HEK293T (cell line): ENCODE data around the gene KRT83.

ENCODE experiments used
- CTCF ChIA-PET: fragments of 350-600 bp; formaldehyde crosslinking; extraction: SDS; loops from one replicate; lab custom pipeline; 2021; ENCODE audit warnings: antibody characterized with exemption, inconsistent platforms; lab: Yijun Ruan, JAX
- POLR2A ChIA-PET: fragments of 350-600 bp; formaldehyde crosslinking; extraction: SDS; loops from one replicate; lab custom pipeline; 2020; ENCODE audit warnings: antibody characterized with exemption, inconsistent platforms; lab: Yijun Ruan, JAX
- DNase-seq: peaks from one replicate; pipeline ENCODE4 v3.0.0; 2012; ENCODE audit warnings: mixed read lengths; ENCODE audit errors: extremely low spot score
- ARNT ChIP-seq: fragments of 450-650 bp; IDR thresholded peaks from 2 replicates; pipeline ENCODE4 v1.6.1; 2017; ENCODE audit warnings: mild to moderate bottlenecking
- BHLHE40 ChIP-seq: fragments of 450-650 bp; IDR thresholded peaks from 2 replicates; pipeline ENCODE4 v1.6.1; 2016; ENCODE audit warnings: mild to moderate bottlenecking, moderate library complexity, borderline replicate concordance
- CTBP1 ChIP-seq: fragments of 450-650 bp; IDR thresholded peaks from 2 replicates; pipeline ENCODE4 v1.6.1; 2016; ENCODE audit warnings: borderline replicate concordance
- ELF4 ChIP-seq: fragments of 450-650 bp; IDR thresholded peaks from 2 replicates; pipeline ENCODE4 v1.6.1; 2017; ENCODE audit warnings: antibody characterized with exemption
- FOXA1 ChIP-seq: fragments of 450-650 bp; IDR thresholded peaks from 2 replicates; pipeline ENCODE4 v1.6.1; 2016; ENCODE audit warnings: mild to moderate bottlenecking
- FOXK2 ChIP-seq: fragments of 450-650 bp; IDR thresholded peaks from 2 replicates; pipeline ENCODE4 v1.6.1; 2016; ENCODE audit warnings: mild to moderate bottlenecking
- FOXM1 ChIP-seq: fragments of 450-650 bp; IDR thresholded peaks from 2 replicates; pipeline ENCODE4 v1.6.1; 2017; ENCODE audit warnings: mild to moderate bottlenecking, borderline replicate concordance
- HDGF ChIP-seq: fragments of 450-650 bp; IDR thresholded peaks from 2 replicates; pipeline ENCODE4 v1.6.1; 2017; ENCODE audit warnings: antibody characterized with exemption, borderline replicate concordance
- L3MBTL2 ChIP-seq: fragments of 450-650 bp; conservative IDR thresholded peaks from 2 replicates; pipeline ENCODE4 v1.6.1; 2016; ENCODE audit warnings: mild to moderate bottlenecking
- LEF1 ChIP-seq: fragments of 450-650 bp; IDR thresholded peaks from 2 replicates; pipeline ENCODE4 v1.6.1; 2017; ENCODE audit warnings: mild to moderate bottlenecking, borderline replicate concordance
- NFRKB ChIP-seq: fragments of 450-650 bp; IDR thresholded peaks from 2 replicates; pipeline ENCODE4 v1.6.1; 2016; ENCODE audit warnings: mild to moderate bottlenecking, moderate library complexity
- PKNOX1 ChIP-seq: fragments of 450-650 bp; IDR thresholded peaks from 2 replicates; pipeline ENCODE4 v1.6.1; 2016
- SP1 ChIP-seq: fragments of 450-650 bp; IDR thresholded peaks from 2 replicates; pipeline ENCODE4 v1.6.1; 2017
- SUZ12 ChIP-seq: fragments of 450-650 bp; IDR thresholded peaks from 2 replicates; pipeline ENCODE4 v1.6.1; 2016; ENCODE audit warnings: mild to moderate bottlenecking
- TARDBP ChIP-seq: fragments of 450-650 bp; IDR thresholded peaks from 2 replicates; pipeline ENCODE4 v1.6.1; 2016
- ZNF384 ChIP-seq: fragments of 450-650 bp; IDR thresholded peaks from 2 replicates; pipeline ENCODE4 v1.6.1; 2016

The KRT83 gene

GRCh38 chr12:52355176-52355575 is 34.0 kb upstream of the KRT83 start:
- CTCF ChIA-PET = no interaction called here
- TF ChIP-seq FOXA1 = no peak
- TF ChIP-seq ZNF384 = no peak
- TF ChIP-seq CTBP1 = no peak
- TF ChIP-seq LEF1 = no peak
- TF ChIP-seq HDGF = no peak
- TF ChIP-seq PKNOX1 = no peak
- TF ChIP-seq SUZ12 = no peak
- no peak for TF ChIP-seq TARDBP
- TF ChIP-seq ARNT = no peak
- no peak for TF ChIP-seq NFRKB
- TF ChIP-seq L3MBTL2 = no peak
- TF ChIP-seq BHLHE40 = no peak
- TF ChIP-seq FOXM1 = no peak
- no peak for TF ChIP-seq ELF4
- POLR2A ChIA-PET = no interaction called here
- no peak for DNase-seq

GRCh38 chr12:52354200-52354599 is 33.0 kb upstream of the KRT83 start:
- ChIA-PET CTCF (interaction anchor here (1.1 kb wide), 1 partner anchor 18 kb away, joined by 3 read pairs; no protein-coding TSS in a partner anchor), POLR2A (no interaction called here)
- no peak for DNase-seq
- TF ChIP-seq L3MBTL2 (no peak), HDGF (no peak), FOXA1 (no peak), SUZ12 (no peak)

- DNase-seq = no peak
- ChIA-PET CTCF (interaction anchor here (1.1 kb wide), 1 partner anchor 19 kb away, joined by 3 read pairs; no protein-coding TSS in a partner anchor), POLR2A (no interaction called here)
- TF ChIP-seq L3MBTL2 = no peak
- TF ChIP-seq NFRKB = no peak
- TF ChIP-seq HDGF = no peak
- TF ChIP-seq PKNOX1 = no peak
Observed at GRCh38 chr12:52353766-52354165, 32.6 kb upstream of the KRT83 start.

- DNase-seq = no peak
- POLR2A ChIA-PET = no interaction called here
- CTCF ChIA-PET = interaction anchor here (1.4 kb wide), 1 partner anchor 9 kb away, joined by 3 read pairs; no protein-coding TSS in a partner anchor
- TF ChIP-seq HDGF = no peak
- no peak for TF ChIP-seq FOXM1
- TF ChIP-seq ELF4 = no peak
- no peak for TF ChIP-seq ZNF384
- TF ChIP-seq TARDBP = no peak
- no peak for TF ChIP-seq FOXA1
- TF ChIP-seq SUZ12 = no peak
- no peak for TF ChIP-seq NFRKB
- no peak for TF ChIP-seq LEF1
- TF ChIP-seq BHLHE40 = no peak
Observed at GRCh38 chr12:52352951-52353350, 31.8 kb upstream of the KRT83 start.

- DNase-seq = no peak
- no peak for TF ChIP-seq NFRKB
- ChIA-PET CTCF (interaction anchor here (1.4 kb wide), 1 partner anchor 10 kb away, joined by 3 read pairs; no protein-coding TSS in a partner anchor), POLR2A (no interaction called here)
Observed at GRCh38 chr12:52351196-52352059, 30.2 kb upstream of the KRT83 start.

- no peak for TF ChIP-seq SUZ12
- no peak for TF ChIP-seq ZNF384
- ChIA-PET CTCF (interaction anchor here (0.9 kb wide), 1 partner anchor 129 kb away, joined by 4 read pairs; no protein-coding TSS in a partner anchor), POLR2A (no interaction called here)
- DNase-seq = no peak
Observed at GRCh38 chr12:52350786-52351185, 29.6 kb upstream of the KRT83 start.

- no peak for DNase-seq
- ChIA-PET POLR2A (no interaction called here), CTCF (interaction anchor here (0.7 to 1.2 kb wide), 3 partner anchors 12 to 128 kb away, joined by 3 to 4 read pairs (median 3); no protein-coding TSS in a partner anchor)
- no peak for TF ChIP-seq ELF4
- no peak for TF ChIP-seq LEF1
- no peak for TF ChIP-seq FOXK2
- TF ChIP-seq NFRKB = no peak
- TF ChIP-seq ARNT = no peak
- no peak for TF ChIP-seq ZNF384
- TF ChIP-seq L3MBTL2 = no peak
- TF ChIP-seq FOXM1 = no peak
- no peak for TF ChIP-seq PKNOX1
- TF ChIP-seq SUZ12 = no peak
- TF ChIP-seq HDGF = no peak
- no peak for TF ChIP-seq SP1
- TF ChIP-seq TARDBP = no peak
- TF ChIP-seq FOXA1 = no peak
- TF ChIP-seq CTBP1 = no peak
- TF ChIP-seq BHLHE40 = no peak
Observed at GRCh38 chr12:52350021-52350620, 28.9 kb upstream of the KRT83 start.
